GM19025 (cell line): ENCODE results near the gene PCNA.

Experiments used
- ATAC-seq: cut with Tn5 transposase; IDR thresholded peaks from one replicate; pipeline ENCODE4 v1.9.1; 2021; ENCODE audit warnings: mild to moderate bottlenecking, low read depth, moderate library complexity; ENCODE audit not compliant: unreplicated experiment

Gene PCNA

DNA sequence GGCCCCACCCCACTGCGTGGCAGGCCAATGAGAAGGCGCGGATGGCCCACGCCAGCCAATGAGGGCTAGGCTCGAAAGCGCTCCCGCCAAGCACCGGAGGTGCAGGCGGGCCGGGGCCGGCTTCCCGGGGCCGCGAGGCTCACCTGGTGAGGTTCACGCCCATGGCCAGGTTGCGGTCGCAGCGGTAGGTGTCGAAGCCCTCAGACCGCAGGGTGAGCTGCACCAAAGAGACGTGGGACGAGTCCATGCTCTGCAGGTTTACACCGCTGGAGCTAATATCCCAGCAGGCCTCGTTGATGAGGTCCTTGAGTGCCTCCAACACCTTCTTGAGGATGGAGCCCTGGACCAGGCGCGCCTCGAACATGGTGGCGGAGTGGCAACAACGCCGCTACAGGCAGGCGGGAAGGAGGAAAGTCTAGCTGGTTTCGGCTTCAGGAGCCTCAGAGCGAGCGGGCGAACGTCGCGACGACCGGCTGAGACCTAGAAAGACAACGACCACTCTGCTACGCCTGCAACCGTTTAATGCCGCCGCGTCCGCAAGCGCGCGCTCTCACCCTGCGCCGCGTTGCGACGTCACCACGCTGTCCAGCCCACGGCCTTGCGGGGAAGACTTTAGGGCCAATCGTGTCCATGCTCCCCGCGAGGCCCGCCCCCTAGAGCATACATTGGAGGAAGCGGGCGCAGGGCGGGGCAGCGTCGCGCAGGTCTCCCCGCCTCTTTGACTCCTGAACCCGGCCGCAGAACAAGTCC is at the start of gene PCNA:
Gene PCNA, minus strand, starts transcription at position 524 of the 750 bp plus-strand sequence. Its CDS starts 160 bp downstream, at position 364.
- ATAC-seq = peak; percentile 93

DNA sequence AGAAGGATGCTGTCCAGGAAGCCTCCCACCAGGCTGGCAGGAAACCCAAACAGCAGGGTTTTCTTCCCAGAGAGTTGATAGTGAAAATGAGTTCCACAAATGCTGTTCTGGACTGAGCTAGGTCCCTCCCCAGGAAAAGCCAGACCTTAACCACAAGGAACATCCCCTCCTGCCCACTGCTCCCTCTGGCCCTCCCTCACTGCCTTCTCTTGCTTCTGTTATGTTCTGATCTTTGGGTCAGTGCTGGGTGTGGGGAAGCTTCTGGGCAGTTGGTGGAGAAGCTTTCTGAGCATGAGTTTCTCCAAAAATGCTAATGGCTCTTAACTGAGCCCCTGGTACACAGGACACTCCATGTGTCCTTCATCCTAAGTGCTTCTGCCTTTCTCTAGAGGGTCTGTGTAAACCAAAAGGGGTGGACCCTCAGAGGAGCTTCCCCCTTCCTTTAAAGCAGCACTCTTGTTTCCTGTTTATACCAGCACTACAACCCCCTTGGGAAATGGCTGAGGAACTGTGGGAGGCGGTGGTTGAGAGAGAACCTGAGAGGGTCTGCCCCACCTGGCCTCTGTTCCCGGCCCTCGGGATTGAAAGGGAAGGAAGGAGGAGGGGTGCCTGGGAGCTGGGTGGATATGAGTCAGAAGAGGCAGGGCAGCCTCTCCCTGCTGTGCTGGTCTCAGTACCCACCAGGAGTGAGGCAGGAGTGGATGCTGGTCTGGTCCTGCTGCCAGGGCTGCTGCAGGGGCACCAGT is 49.1 kb upstream of the PCNA start:
- ATAC-seq = no peak

DNA sequence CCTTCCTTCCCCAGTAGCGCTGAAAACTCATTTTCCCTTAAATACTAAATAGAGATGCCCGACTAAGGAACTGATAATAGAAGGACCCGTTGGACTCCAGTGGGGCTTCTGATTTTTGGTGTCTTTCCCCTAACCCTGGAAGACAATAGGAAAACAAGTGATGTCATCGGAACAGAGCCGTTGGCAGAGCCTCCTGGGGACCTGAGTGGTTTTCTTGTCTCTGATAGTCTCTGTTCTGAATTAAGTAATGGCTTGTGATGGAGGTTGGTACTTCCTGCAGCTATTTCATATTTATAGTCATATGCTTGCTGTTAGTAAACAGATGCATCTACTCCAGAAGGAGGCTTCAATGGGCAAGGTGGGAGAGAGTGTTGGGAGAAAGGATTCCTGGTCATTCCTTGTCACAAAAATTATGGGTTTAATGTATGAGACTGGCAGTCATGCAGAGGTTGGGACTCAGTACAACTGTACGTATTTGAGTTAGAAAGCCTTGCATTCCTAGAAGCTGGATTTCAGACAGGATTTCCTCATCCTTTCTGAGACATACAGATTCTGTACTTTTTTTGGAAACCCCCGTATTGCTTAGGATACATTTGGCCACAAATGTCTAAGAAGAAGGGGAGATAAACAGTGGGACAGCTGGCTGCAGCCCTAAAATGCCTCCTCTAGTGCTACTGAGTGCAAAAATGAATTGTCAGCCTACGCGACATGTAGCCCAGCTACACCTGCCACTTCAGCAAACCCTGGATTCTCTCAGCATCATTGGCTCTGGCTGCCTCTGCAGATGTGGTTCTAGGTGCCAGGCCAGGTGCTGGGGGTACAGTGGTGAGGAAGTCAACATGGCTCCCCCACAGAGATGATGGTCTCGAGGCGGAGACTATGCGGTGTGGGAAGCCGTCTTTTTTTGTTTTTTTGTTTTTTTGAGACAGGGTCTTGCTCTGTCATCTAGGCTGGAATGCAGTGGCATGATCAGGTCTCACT is 45.2 kb upstream of the PCNA start:
- no peak for ATAC-seq

DNA sequence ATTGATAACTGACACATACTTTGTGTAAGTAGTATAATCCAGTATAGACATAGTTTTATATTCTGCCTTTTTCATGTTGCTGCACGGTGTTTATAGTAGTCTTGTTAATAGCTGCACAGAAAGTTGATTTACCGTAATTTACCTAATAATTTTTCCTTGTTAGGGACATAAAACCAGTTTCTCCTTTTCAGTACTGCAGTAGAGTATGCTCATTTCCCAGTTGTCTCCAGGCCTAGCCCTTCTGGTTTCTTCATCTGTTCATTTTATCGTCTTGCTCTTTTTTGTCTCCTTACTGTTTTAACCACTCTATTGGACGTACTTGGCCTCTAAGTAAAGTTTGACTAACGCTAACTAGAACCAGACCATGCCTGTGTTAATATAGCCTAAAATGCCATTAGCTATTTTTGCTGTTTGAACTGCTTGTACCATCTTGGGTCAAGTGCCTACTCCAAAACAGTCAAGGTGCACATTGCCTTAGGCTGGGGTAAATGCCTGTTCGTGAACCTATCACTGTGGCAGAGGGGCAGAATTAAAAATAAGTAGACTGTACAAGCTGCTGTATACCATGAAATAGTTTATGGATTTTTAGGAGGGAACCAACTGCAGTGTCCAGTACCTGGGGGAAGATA is 41.9 kb upstream of the PCNA start:
- ATAC-seq = no peak

DNA sequence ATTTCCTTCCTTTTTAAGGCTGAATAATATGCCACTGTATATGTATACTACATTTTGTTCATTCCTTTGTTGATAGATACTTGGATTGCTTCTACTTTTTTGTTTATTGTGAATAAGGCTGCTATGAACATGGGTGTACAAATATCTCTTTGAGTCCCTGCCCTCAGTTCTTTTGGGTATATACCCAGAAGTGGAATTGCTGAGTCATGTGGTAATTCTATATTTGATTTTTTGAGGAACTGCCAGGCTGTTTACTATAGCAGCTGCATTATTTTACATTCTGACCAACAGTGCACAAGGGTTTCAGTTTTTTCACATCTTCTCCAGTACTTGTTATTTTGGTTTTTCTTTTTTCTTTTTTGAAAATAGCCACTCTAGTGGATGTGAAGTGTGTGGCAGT is 41.1 kb upstream of the PCNA start:
- ATAC-seq = no peak

DNA sequence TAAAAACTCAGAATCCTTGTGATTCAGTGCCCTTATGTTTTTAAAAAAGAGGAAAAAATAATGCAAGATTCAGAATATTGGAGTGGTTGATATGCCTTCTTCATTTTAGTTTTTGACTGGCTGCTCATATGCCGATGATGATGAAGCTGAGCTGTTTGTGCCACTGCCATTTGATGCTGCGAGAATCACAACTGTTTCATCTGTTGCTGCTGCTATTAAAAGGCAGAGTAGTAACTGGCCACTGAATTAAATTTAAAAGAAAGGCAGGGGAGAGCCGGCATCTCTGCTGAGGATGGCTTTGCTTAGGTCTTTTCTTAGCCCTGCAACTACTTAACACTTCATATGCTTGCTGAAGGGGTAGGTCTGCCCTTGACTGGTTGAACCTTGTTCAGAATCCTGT is 40.2 kb upstream of the PCNA start:
- ATAC-seq = no peak

DNA sequence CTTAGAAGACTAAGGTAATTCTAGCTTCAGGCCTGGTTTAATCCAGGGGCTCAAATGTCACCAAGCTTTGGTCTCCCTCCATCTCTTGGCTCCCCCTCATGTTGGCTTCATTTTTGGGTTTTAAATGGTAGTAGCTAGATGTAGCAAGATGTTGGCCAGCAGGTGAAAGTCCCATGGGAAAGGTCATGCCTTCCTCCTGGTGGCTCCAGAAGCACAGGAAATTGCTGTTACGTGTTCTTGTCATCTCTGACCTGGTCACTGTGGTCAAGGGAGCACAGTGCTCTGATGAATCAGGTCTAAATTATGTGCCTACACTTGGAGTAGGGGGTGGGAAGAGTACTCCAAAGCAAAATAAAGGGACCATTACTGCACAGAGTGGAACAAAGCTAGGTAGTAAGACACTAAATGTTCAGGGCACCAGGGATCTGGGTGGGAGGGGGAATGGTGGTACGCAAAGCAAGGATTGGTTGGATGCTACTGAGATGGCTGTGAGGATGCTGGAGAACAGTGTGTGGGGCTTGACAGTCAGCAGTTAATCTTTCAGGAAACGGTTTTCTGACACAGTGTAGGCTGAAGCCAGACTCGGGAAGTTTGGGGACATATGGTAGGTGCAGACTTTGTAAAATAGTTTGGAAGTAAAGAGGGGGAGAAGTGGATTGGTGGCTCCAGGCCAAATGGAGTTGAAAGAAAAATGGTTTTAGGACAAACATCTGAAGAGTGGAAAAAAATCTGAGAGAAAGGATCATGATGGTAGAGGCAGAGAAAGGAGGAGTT is 37.1 kb upstream of the PCNA start:
- ATAC-seq = no peak

DNA sequence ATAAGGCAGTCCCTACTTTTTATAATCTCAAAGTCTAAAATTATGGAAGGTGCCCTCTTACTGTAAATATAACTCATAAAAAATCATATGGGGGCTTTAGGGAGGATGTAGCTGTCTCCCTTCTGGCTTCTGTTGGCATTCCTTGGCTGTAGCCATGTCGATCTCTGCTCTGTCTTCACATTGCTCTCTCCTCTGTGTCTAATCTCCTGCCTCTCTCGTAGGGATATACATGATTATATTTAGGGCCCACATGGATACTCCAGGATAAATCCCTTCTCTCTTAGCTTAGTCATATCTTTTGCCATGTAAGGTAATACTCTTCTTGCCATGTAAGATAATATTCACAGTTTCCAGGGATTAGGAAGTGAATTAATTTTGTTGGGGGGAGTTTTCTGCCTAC is 35.6 kb upstream of the PCNA start:
- ATAC-seq = no peak

DNA sequence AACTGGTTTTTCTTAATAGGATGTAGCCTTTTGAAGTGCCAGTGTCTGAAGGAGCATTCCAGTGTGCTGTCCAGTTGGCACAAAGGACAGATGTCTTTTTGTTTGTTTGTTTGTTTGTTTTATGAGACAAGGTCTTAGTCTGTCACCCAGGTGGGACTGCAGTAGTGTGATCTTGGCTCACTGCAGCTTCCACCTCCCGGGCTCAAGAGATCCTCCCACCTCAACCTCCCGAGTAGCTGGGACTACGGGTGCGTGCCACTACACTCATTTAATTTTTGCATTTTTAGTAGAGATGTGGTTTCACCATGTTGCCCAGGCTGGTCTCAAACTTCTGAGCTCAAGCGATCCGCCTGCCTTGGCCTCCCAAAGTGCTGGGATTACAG is 34.8 kb upstream of the PCNA start:
- ATAC-seq = no peak

DNA sequence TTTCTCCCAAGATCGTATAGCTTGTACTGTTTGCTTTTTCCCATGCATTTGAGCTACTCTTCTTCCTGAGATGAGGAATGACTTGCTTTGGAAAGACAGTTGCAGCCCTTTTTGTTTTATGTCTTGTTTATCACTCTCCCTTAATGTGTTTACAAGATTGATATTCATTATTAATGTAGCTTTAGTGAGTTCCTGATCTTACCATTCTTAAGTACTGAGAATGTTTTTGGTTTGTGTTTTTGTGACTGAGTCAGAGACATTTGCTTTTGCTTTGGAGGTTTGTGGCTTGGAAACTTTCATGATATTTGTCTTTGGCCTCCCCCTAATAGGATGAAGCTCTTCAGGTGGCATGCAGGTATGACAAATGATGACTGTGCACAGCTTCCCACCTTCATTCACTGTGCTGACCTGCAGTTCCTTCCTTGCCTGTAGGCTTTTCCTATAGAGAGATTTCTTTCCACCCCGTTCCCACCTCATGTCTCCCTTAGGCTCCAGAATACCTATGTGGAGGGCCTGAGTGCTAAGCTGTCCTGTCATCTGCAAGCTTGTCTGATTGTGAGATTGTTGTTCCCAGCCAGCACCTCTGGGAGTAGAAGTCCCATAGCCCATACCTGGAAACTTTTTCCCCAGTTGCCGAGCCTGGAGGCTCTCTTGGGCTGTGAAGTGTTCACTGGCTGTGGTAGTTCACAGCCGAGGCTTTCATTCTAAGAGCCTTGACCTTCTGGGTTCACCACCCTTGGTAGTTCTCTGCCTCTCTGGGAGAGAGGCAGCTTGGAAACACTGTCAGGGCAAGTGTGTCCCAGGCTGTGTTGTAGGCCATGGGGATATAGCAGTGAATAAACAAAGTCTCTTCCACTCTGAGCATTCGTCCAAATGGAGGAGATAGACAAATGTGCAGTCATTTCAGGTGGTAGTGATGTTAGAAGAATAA is 34.1 kb upstream of the PCNA start:
- ATAC-seq = no peak

DNA sequence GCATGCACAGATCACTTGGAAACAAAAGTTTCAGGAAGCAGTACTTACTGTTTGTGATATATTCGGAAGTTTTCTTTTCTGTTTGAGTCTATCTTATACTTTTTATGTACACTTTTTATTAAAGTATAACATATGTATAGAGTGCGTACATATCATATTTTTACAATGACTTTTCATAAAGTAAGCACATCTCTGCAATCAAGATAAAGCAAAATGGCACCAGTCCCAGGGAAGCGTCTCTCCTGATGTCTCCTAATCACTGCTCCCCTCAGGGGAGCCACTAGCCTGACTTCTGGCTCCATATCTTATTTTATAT is 33.4 kb upstream of the PCNA start:
- no peak for ATAC-seq

DNA sequence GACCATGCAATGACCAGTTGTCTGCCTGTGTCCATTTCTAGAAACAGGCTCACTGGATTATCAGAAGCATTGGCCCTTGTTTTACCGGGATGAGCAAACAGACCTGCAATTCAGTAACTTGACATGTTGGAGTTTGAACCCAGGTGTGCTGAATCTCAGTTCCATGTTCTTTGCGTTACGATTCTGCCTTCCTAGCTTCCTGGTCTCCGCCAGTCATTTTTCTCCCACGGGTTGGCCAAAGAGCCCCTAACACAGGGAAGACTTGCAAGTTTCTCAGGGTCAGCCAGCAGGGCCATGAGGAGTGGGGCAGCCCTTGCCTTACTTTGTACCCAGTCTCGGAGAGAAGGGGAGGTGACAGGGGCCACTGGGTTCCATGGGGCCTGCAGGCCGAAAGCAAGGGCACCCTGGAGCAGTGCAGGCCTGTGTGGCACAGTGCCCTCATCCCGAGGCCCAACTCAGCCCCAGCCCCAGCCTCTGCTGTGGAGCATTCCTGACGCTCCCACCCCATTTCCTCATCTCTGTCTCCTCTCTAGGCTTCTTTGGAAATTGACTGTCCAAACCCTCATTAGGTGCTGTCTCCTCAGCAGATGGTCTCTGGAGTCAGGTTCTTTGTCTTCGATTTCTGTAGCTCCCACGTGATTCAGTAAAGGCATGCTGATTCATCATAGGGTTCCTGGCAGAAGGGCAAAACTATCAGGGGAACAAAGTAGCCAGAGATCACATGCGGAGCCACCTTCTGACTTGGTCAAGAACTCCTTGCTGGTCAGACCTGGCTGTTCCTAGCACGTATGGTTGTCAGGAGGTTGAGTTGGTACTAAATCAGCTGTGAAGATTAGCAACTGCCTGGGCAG is 30.7 kb upstream of the PCNA start:
- ATAC-seq = no peak

DNA sequence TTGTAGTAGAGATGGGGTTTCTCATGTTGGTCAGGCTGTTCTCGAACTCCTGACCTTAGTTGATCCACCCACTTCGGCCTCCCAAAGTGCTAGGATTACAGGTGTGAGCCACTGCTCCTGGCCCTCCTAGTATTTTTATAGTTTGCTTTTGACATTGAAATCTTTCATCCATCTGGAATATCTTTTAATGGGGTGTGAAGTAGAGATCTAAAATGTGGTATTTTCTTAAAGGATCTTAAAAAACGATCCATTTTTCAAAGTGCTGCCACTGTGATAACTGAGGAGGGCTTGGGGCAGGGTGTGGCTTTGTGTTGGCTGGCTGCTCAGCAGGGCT is 30.1 kb upstream of the PCNA start:
- no peak for ATAC-seq

DNA sequence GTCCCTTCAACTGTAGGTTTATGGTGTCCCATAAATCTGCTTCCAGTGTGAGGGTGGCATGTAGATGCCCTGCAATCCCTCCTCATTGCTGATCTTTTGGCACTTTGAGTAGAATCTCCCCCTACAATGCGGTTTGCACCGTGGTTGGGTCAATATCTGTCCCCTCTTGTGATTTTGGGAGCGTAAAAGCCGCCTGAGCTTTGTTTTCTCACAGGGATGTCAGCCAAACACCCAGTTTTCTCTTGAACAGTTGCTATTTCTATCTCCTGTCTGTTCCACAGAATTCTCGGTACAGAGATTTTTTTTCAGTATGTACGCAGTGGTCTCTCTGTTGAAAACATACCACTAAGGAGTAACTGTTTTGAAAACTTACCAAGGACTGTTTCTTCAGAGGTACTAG is 28.8 kb upstream of the PCNA start:
- no peak for ATAC-seq

DNA sequence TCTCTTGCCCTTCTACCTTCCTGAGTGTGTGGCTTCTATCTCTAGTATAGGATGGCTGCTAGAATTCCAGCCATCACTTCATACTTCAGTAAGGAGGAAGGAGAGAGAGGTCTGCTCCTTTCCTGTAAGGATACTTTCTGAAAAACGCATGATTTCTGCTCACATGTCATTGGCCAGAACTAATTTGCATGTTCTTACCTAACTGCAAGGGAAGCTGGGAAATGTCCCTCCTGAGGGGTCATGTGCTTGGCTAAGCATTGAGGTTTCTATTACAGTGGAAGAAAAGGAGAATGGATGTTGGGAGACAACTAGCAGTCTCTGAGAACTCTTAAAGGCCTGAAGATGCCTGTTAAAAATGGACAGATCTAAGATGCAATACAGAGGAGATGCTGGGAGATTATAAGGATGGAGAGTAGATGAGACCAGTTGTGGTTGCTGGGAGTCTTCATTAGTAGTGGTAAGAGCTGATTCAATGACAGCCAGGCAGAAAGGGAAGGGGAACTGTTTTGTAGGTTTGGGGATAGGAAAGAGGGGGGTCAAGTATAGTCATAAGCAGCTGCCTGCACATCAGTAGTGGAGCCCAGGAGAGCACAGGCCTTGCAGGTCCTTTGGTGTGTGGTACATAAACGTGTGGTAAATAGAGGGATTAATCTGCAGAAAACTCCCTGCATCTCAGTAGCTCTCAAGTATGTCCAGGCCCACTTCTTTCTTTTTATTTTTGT is 27.3 kb upstream of the PCNA start:
- no peak for ATAC-seq

DNA sequence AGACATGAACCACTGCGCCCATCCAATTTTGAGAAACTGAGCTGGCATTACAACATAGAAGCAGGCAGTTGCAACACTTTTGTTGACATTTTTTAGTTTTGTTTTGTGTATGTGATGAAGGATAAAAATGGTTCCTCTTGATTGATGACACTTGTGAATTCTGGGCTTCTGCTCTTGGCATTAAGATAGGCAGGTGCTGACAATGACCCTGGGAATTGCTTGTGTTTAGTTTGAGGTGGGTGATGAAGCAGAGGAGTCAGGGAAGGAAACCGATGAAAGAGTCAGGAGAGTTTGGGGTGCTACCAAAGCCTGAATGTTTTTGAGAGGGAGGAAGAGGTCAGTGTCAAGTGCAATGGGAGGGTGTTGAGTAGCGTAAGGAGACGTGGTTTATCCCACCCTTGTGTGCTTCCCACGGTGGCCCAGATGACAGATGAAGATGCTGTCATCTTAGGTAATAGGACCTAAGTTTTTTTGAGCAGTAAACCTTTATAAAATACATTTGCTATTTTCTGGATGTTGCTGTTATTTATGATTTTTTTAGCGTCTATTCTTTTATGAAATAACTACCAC is 26.4 kb upstream of the PCNA start:
- ATAC-seq = no peak
